NCI-H446 treated with DMSO at 0.1 percent for 48 hours (cell line): ENCODE data around the gene CCDC122.
A peak's percentile ranks its signal among the peaks of the same experiment; 100 is the strongest.
"Not testable (repeated sequence)": the region's sequence is repeated elsewhere in the genome, so short reads cannot be mapped to it uniquely, and the experiment has no call there.

Source experiments
- DNase-seq: peaks from one replicate; lab custom pipeline; 2025; lab: John Stamatoyannopoulos, UW

The CCDC122 gene

DNA sequence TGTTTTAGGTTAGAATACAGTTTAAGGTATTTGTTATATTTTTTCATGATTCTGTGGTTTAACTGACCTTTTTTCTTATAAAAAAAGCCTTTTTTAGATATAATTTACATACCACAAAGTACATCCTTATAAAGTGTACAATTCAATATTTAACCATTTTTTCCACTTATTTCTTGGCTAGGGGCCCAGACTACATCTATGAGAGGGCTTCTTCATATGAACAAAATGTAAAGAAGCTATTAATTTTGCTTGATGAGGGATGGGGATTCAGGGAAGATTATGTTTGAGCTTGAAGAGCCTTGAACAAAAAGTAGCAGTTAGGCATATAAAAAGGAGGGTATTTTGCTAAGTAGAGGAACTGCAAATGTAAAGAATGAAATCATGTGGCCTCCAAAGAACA is 2.2 kb downstream of the CCDC122 start:
- no peak for DNase-seq

DNA sequence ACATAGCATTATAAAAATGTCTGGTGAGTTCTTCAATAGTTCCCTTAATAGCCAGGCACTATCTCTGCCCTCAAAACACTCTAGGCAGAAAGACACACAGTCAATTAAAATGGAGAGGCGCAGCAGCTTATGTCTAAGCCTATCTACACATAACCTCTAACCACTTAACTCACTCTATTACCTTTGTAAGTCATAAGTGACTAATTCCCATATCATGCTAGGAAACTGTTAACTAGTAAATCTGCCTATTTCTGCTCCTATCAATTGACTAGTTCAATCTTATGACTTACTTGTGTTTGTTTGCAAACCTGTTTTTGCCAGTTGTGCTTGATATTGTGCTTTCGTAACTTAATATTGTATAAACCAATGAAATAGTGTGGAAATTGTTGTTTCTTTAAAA is 3.2 kb downstream of the CCDC122 start:
- DNase-seq = no peak

DNA sequence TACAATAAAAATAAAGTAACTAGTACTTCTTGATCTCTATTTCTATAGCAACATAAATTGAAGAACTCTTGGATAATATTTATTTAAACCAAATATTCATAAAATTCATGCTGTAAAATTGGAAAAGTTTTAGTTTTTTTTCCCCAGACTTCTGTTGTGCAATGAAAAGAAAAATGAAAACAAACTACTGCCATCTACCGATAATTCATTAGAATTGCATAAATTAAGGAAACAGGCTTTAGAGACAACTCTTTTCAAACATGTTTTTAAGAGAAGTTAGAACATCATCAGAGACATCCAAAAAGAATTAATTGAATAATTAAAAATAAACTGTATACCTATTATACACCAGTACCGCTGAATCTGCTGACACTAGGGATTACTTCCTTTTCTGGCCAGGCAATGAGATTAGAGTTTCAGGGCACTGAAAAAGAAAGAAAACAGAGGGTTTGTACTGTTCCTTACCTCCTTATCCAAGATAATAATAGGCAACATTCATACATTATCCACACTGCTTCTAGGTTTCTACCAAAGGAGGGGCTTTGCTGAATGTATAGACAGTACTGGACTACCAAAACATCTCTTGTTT is 4.9 kb downstream of the CCDC122 start:
- peak; percentile 16 for DNase-seq

DNA sequence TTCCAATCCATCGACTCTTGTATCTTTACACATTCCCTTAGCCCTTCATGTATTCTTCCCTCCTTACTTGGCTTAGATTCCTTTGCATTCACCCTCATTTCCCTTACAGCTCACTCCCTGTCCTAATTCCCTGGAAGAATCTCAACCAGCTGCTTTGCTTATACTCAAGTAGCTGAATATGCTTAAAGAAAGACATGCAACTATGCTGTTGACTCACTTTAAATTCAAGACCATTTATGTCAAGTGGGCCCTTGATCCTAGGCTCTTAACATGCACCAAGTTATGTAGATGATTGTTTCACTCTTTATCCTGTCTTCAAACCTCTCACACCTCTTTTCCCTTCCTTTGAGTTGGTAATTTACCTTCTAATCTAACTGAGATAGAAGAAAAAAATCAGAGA is 7.4 kb downstream of the CCDC122 start:
- DNase-seq = no peak

DNA sequence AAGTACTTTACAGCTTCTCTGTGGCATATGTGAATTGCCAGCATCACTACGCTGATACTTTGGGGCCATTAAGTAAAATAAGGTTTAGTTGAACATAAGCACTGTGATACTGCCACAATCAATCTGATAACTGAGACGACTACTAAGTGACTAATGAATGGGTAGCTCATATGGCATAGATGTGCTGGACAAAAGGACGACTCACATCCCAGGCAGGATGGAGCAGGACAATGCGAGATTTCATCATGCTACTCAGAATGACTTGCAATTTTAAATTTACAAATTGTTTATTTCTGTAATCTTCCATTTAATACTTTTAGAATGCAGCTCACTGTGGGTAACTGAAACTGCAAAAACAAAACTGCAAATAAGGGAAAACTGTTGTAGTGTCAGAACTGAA is 13.6 kb downstream of the CCDC122 start:
- DNase-seq = no peak

DNA sequence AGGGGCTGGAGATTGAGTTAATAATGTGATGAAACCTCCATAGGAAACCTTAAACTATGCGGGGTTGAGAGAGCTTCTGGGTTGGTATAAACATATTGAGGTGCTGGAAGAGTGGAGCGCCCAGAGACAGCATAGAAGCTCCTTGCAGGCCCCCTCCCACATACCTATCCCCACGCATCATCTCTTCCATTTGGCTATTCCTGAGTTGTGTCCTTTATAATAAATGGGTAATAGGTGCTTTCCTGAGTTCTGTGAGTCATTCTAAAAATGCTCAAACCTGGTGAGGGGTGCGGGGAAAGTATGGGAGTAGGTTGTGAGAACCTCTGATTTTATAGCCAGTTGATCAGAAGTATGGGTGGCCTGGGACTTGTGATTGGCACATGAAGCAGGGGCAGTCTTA is 14.6 kb downstream of the CCDC122 start:
- DNase-seq = no peak

DNA sequence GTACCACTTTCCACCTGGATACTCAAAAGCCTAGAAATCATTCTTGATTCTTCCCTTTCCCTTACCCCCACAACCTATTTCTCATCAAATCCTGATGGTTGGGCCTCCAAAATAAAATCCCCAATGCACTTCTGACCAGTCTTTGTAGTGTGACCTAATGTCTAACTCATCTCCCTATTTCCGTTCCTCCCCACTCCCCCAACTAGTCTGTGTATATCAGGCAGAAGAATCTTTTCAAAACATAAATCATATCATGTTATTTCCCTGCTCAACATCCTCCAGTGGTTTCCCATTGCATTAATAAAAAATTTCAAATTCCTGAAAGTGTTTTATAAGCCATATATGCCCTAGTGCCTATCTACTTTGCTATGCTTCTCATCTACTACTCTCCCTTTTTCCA is 17.7 kb downstream of the CCDC122 start:
- no peak for DNase-seq

DNA sequence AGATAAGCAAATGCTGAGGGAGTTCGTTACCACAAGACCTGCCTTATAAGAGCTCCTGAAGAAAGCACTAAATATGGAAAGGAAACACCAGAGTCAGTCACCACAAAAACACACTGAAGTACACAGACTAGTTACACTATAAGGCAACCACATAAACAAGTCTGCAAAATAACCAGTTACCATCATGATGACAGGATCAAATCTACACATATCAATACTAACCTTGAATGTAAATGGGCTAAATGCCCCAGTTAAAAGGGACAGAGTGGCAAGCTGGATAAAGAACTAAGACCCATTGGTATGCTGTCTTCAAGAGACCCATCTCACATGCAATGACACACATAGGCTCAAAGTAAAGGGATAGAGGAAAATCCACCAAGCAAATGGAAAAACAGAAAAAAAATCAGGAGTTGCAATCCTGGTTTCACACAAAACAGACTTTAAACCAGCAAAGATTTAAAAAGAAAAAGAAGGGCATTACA is 26.6 kb downstream of the CCDC122 start:
- DNase-seq = no peak

DNA sequence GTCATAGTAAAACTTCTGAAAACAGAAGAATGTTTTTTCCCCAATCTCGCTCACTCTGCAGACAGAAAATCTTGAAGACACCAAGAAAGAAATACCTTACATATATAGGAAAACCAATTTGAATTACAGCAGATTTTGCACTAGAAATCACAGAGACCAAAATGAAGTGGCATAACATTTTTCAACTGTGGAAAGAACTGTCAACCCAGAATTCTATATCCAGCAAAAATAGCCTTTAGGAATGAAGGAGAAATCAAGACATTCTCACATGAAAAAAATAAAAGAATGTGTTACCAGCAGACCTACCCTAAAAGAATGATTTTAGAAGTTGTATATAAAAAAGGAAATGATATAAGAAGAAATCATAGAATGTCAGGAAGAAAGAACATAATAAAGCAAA is 28.7 kb downstream of the CCDC122 start:
- no peak for DNase-seq

DNA sequence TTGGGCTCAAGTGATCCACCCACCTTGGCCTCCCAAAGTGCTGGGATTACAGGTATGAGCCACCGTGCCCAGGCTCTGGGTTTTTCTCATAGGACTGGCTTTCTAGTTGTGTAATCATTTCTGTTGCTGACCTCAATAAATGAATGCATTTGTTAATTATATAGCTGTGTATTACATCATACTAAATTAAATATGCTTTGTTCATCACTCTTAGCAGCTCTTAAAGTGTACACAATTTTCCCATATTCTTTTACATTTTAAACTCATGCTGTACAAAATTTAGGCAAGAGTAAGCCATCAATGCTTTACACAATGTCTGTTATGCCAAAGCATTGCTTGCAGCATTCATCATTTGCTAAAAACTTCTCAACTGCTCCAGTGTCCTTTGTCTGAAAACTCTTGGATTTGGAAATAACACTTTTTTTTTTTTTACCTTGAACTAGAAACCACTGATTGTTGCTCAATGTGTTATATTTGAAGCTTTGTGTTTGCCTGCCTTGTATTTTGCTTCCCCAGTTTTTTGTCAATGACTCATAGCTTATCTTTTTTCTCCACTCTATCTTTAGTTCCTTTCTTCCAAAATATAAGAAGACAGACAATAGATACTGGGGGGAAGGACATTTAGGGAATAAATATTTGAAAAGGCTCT is 31.4 kb downstream of the CCDC122 start:
- DNase-seq = no peak

DNA sequence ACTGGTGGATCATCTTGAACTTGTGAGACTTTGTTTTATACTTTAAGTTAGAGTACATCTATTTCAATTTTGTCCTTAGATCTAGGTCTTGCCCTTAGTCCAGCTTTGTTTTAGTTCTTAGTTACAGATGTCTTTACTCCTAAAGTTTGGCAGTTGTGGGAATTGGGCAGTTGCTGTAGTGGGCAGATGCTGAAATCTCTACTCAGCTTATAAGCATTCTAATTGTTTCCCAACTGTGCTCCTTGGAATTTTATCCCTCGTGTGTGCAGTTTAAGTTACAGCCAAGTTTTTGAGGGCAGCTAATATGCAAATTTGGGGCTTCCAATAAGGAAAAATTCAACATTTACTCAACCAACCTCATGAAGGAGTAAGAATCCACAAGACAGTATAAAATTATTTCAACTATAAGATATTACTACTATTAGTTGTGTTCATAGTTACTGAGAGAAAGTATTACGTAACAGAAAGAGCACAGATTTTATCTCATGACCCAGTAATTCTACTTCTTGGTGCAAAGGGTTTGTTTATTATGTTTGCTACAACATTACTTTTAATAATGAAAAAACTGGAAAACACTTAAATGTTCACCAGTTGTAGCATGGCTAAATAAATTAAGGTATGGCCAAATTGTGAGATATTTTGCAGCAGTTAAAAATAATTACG is 32.9 kb downstream of the CCDC122 start:
- no peak for DNase-seq

DNA sequence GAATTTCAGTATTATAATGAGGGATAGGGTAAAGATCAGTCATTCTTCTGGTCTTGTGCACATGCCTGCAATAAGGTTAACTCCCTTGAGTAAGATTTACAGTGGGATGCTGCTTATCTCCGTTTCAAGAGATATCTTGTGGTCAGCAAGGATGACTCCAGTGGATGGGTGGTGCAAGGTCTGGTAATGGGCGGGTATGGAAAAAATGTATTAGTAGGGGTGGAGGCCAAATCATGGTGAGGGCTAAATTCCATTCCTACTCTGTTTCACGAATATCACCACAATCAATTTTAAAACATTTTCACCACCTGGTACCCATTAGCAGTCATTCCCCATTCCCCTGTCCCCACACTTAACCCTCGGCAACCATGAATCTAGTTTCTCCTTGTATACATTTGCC is 40.6 kb downstream of the CCDC122 start:
- DNase-seq = no peak

DNA sequence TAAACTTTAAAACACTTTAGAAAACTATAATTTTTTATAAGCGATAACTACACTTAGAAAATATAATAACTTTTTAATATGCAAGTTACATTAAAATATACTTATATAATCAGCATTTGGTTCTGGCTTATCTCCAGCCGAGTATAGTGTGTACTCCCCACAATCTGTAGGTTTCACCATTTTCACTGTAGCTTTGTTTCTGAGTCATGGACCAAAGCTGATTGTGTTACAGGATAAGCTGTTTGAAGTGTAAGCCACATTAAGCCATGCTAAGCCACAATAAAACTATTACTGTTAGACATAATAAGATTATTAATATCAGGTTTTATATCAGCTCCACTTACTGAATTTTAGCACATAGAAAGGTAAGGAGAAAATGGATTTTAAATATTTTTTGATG is 43.8 kb downstream of the CCDC122 start:
- DNase-seq = no peak

DNA sequence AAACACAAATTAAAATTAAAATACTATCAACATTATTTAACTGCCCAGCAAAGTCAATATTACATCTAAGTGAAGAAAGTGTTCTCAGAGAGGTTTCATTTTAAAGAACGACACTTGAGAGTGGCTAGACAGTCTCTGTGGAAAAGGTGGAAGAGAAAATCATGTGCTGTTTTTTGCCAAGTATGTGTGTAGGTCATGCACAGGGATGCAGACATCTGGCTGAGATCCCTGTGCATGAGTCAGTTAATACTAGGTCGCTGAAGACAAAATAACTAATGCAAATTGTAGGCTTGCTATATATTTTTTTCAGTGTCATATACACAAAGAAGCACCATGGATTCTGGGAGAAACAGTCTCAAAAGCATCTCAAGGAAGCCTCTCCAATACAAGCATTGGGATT is 48.5 kb downstream of the CCDC122 start:
- DNase-seq = peak; percentile 1

DNA sequence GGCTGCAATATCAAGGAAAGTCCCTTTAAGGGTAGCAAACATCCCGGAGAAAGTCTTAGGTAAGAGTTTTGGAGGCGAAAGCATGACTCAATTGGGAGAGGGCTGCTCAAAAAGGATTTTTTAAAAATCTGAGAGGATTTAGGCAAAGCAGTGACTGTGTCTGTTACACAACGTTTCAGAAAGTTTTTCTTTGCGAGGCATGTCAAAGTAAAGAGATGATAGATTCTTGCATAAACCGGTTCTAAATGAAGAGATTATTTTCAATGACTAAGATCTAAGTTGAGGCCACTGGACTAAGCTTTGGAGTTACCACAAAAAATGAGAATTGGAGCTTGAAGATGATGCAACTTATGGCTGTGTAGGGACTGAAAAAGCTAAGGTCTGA is 49.1 kb downstream of the CCDC122 start:
- no peak for DNase-seq

DNA sequence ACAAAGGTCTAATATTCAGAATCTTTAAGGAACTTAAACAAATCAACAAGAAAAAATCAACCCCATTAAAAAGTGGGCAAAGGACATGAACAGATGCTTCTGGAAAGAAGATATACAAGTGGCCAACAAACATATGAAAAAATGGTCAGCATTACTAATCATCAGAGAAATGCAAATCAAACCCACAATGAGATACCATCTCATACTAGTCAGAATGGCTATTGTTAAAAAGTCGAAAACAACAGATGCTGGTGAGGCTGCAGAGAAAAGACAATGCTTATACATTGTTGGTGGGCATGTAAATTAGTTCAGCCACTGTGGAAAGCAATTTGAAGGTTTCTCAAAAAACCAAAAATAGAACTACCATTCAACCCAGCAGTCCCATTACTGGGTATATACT is 54.9 kb downstream of the CCDC122 start:
- not testable (repeated sequence) for DNase-seq

DNA sequence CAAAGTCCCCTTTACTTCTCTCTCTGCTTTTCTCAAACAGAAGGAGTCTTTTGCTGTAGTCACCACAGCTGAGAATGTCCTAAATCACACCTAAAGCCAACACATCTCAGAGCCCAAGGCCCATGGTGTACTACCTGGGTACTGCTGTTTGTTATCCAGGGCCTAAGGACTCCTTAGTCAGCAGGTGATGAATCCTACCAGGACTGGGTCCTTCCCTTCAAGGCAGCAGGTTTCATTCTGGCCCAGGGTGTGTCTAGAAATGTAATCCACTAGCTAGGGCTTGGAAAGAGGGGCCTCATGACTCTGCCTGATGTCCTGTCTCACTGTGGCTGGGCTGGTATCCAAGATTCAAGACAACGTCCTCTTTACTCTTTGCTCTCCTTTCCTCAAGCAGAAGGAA is 56.6 kb downstream of the CCDC122 start:
- no peak for DNase-seq

DNA sequence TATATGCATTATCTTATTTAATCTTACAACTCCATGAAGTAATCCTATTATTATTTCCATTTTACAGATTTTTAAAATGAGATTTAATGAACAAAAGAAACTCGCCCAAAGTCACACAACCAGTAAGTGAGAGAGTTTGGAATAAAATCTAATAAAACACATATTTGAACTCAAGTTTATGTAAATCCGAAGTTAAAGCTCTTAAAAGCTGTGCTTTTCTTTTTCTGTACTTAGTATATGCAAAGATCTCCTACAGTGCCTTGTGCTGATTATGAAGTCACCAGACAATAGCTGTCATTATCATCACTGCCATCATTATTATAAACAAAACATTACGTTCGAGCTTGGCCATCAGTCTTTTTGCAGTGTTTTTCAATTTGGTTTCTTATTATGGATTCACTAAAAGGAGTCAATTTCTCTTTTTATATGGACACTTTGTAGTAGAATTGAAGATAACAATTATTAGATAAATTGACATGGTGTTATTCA is 63.1 kb downstream of the CCDC122 start:
- no peak for DNase-seq

DNA sequence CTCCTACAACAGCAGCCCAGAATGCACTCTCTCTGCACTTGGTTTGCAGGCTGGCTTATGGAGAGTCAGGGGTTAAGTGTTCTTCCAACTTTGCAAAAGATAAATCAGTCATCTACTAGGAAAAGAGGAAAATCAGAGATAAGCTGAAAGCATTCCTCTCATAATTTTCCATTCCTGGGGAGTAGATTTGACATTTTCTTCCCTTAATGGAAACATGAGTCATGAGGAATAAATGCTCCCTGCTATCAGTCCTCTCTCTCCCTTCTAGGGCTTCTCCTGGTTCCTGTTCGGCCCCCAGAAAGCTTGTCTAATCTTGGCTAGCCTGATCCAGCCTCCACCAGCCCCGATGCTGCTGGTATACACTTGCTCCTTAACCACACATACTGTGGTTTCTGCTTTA is 64.3 kb downstream of the CCDC122 start:
- DNase-seq = no peak

DNA sequence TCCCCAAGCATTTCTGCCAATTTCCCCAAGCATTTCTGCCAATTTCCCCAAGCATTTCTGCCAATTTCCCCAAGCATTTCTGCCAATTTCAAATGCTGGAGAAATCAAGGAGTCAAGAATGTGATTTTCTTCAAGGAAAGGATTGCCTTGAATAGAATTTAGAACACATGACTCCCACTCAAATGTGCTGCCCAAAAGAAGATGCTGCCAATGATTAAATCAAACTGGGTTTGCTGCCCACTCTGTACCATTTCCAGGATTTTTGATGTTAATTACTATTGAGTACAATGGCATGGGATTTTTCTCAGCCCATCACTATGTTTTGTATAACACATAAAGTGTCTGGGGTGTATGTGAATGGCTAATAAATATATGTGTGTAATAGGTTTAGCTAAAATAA is 70.9 kb downstream of the CCDC122 start:
- DNase-seq = peak; percentile 64

DNA sequence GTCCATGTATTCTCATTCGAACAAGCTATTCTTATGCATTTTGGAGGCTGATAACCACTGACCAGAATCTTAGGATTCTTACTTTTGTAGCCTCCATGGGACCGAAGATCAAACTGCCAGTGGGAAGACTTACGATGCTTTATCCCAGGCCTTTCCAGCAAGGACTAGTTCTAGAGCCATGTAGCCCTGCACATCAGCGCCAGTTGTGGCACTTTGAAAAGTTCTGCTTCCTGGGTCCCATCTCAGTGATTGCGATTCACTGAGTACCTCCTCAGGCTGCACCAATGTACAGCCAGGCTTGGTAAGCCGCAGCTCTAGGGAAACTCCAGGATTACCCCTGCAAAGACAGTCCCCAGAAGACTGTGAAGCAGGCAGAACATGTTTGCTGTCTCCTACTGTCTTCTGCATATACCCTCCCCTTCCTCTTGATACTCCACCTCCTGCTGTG is 73.8 kb downstream of the CCDC122 start:
- no peak for DNase-seq

DNA sequence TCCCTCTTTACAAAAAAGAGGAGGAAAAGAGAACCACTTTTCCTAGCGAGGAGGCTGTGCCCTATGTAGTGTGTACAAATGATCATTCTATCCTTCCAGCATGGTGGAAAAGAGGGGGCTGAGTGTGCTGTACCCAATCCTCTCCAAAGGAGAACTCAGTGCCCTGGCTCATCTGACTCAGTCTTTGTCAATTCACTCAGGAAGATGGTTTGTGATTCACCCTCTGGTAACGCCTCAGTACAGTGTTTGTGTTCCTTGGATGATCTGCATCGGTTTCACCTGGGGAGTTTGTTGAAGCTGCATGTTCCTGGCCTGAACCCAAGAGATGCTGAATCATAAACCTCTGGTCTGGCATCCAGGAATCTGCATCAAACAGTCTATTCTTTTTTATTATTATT is 74.5 kb downstream of the CCDC122 start:
- no peak for DNase-seq

DNA sequence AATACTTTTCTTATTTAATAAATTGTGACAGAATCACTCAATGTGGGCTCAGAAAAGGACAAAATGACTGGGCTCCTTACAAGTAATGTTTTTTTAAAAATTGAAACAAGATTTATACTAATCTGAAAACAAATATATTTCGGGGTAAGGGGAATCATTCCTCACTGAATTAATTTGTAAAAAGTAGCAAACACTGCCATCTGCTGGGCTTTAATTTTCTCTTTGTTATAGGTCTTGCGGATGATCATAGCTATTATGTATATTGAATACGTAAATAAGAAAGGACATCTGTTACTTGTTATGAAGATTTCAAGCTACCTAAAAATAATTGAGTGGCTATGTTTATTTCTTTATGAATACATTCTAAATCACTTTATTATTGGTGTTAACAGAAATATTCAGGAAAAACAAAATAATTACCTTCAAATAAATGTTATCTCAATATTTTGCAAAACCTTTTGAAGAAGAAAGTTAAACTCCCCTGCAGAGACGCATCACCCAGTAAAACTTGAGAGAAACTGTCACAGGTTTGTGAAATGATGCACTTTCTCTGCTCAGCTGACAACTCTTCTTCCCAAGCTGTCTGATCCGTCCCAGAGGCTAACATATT is 75.0 kb downstream of the CCDC122 start:
- peak; percentile 63 for DNase-seq
